Upper lobe of left lung (tissue), 6 donors: ENCODE results near the gene CEACAM7. TPM values are rescaled to one million over a fixed set of nuclear protein-coding genes. Genes with fewer than 3 reads are reported as not detected.

Experiments used
- ATAC-seq, 2 donors: fragments of 200-7000 bp; cut with Tn5 transposase; one replicate each; pipeline ENCODE4 v1.9.1; 2022; ENCODE audit warnings: mild to moderate bottlenecking in 2 of 2, moderate library complexity in 2 of 2; ENCODE audit not compliant: low FRiP score in 2 of 2
- DNase-seq, 2 donors: peaks; one replicate each; pipeline ENCODE4 v3.0.0-alpha.2; 2019 to 2020
- H3K27ac ChIP-seq, 4 donors: fragments of 200-600 bp; sonication (generic); one replicate each; pipeline ENCODE4 v1.5.1; 2016 to 2019
- H3K27me3 ChIP-seq, 4 donors: fragments of 200-600 bp; sonication (generic); one replicate each; pipeline ENCODE4 v1.5.1; 2017 to 2019
- H3K36me3 ChIP-seq, 4 donors: fragments of 200-600 bp; sonication (generic); one replicate each; pipeline ENCODE4 v1.5.1; 2016 to 2019
- H3K4me1 ChIP-seq, 4 donors: fragments of 200-600 bp; sonication (generic); one replicate each; pipeline ENCODE4 v1.5.1; 2018 to 2019
- H3K4me3 ChIP-seq, 4 donors: fragments of 200-600 bp; sonication (generic); one replicate each; pipeline ENCODE4 v1.5.1; 2017 to 2019; ENCODE audit warnings: mild to moderate bottlenecking in 2 of 4, moderate library complexity in 1 of 4
- H3K9me3 ChIP-seq, 4 donors: fragments of 200-600 bp; sonication (generic); one replicate each; pipeline ENCODE4 v1.5.1; 2018 to 2019
- CTCF ChIP-seq, 6 experiments: fragments of 450-650 bp in 4 of 6; fragments of 200-600 bp in 2 of 6; sonication (generic) in 2 of 6; IDR thresholded peaks; one replicate each; pipeline ENCODE4 v1.5.1; 2016 to 2019; ENCODE audit warnings: antibody characterized with exemption in 6 of 6
- EP300 ChIP-seq, 4 donors: sonication (generic); formaldehyde crosslinking; IDR thresholded peaks; one replicate each; pipeline ENCODE4 v1.5.1; 2017; ENCODE audit warnings: antibody characterized with exemption in 4 of 4, control low read depth in 2 of 4
- POLR2A ChIP-seq, 4 donors: fragments of 450-650 bp; IDR thresholded peaks; one replicate each; pipeline ENCODE4 v1.5.1; 2016 to 2017; ENCODE audit warnings: antibody characterized with exemption in 4 of 4, mild to moderate bottlenecking in 2 of 4
- POLR2AphosphoS5 ChIP-seq, 2 donors: sonication (generic); formaldehyde crosslinking; IDR thresholded peaks; one replicate each; pipeline ENCODE4 v1.5.1; 2017; ENCODE audit warnings: antibody characterized with exemption in 2 of 2
- WGBS, 2 donors: methylation state at CpG; one replicate each; pipeline ENCODE4 v1.1.5; 2017 to 2018; 5-methylcytosine and 5-hydroxymethylcytosine counted together
- total RNA-seq, 6 donors: library from RNA; depleted of rRNA in 4 of 6; stranded (reverse); fragments of >200 nt in 4 of 6; gene quantifications; one replicate each; pipeline versions ENCODE4 v1.1.0 to v1.2.1, GENCODE V29; 2016 to 2021
- donor health status: DM: no; HTN: no; CAD: no; lungs with moderate emphysema.
- donor health status: DM: no; HTN: yes; CAD: no; lungs with severe emphysema.

CEACAM7 gene
- total RNA-seq, 6 donors from 2014 or later, result 0.23 to 0.30 (median 0.27) TPM; not detected in 3

- H3K27me3 ChIP-seq, result no peaks in the 10 kb centered on the region
- H3K27ac ChIP-seq, result no peak overlapping the region
- DNase-seq, result no peak
- no peak for TF ChIP-seq CTCF (IDR thresholded peaks at IDR 0.05)
- no peak for TF ChIP-seq POLR2A (IDR thresholded peaks at IDR 0.05)
- TF ChIP-seq POLR2AphosphoS5 (IDR thresholded peaks at IDR 0.05), result no peak
- TF ChIP-seq EP300 (IDR thresholded peaks at IDR 0.05), result no peak
- WGBS, 2 donors, result 29 to 41% methylated on average over 5 of the region's 5 CpGs
- no peaks in the 10 kb centered on the region for H3K4me1 ChIP-seq
- H3K9me3 ChIP-seq, result no peaks in the 10 kb centered on the region
- H3K4me3 ChIP-seq, result no peak overlapping the region
- ATAC-seq, result no peak
- H3K36me3 ChIP-seq, result no peaks in the 10 kb centered on the region
Observed at GRCh38 chr19:41726493-41726892, 38.4 kb upstream of the CEACAM7 start.

- Histone ChIP-seq H3K4me3 (no peak overlapping the region), H3K9me3 (no peaks in the 10 kb centered on the region), H3K4me1 (no peaks in the 10 kb centered on the region), H3K36me3 (no peaks in the 10 kb centered on the region), H3K27ac (no peak overlapping the region), H3K27me3 (no peaks in the 10 kb centered on the region)
- no peak for TF ChIP-seq POLR2AphosphoS5 (IDR thresholded peaks at IDR 0.05)
- TF ChIP-seq EP300 (IDR thresholded peaks at IDR 0.05), result no peak
- no peak for TF ChIP-seq POLR2A (IDR thresholded peaks at IDR 0.05)
- no peak for TF ChIP-seq CTCF (IDR thresholded peaks at IDR 0.05)
- 72 to 93% methylated on average over 1 to 3 of the region's 3 CpGs for WGBS, 2 donors
- no peak for ATAC-seq
- no peak for DNase-seq
Observed at GRCh38 chr19:41720103-41720502, 32.0 kb upstream of the CEACAM7 start.

GRCh38 chr19:41718761-41719160, 30.7 kb upstream of the CEACAM7 start:
- Histone ChIP-seq H3K4me3 (no peak overlapping the region), H3K4me1 (no peaks in the 10 kb centered on the region), H3K27me3 (no peaks in the 10 kb centered on the region), H3K9me3 (no peaks in the 10 kb centered on the region), H3K36me3 (no peaks in the 10 kb centered on the region), H3K27ac (no peak overlapping the region)
- ATAC-seq, result no peak
- 68 to 78% methylated on average over 6 of the region's 6 CpGs for WGBS, 2 donors
- TF ChIP-seq POLR2A (IDR thresholded peaks at IDR 0.05) (no peak), POLR2AphosphoS5 (IDR thresholded peaks at IDR 0.05) (no peak), EP300 (IDR thresholded peaks at IDR 0.05) (no peak), CTCF (IDR thresholded peaks at IDR 0.05) (no peak)
- DNase-seq, result no peak

GRCh38 chr19:41714598-41714997, 26.5 kb upstream of the CEACAM7 start:
- Histone ChIP-seq H3K27ac (no peak overlapping the region), H3K27me3 (no peaks in the 10 kb centered on the region), H3K36me3 (no peaks in the 10 kb centered on the region), H3K4me3 (no peak overlapping the region), H3K9me3 (no peaks in the 10 kb centered on the region), H3K4me1 (no peaks in the 10 kb centered on the region)
- ATAC-seq (no peak), DNase-seq (no peak)
- 80 to 84% methylated on average over 4 to 5 of the region's 5 CpGs for WGBS, 2 donors
- TF ChIP-seq CTCF (IDR thresholded peaks at IDR 0.05), result no peak
- no peak for TF ChIP-seq POLR2A (IDR thresholded peaks at IDR 0.05)
- TF ChIP-seq EP300 (IDR thresholded peaks at IDR 0.05), result no peak
- no peak for TF ChIP-seq POLR2AphosphoS5 (IDR thresholded peaks at IDR 0.05)
